ENCODE results near the gene KDM4B.

KDM4B gene

DNA sequence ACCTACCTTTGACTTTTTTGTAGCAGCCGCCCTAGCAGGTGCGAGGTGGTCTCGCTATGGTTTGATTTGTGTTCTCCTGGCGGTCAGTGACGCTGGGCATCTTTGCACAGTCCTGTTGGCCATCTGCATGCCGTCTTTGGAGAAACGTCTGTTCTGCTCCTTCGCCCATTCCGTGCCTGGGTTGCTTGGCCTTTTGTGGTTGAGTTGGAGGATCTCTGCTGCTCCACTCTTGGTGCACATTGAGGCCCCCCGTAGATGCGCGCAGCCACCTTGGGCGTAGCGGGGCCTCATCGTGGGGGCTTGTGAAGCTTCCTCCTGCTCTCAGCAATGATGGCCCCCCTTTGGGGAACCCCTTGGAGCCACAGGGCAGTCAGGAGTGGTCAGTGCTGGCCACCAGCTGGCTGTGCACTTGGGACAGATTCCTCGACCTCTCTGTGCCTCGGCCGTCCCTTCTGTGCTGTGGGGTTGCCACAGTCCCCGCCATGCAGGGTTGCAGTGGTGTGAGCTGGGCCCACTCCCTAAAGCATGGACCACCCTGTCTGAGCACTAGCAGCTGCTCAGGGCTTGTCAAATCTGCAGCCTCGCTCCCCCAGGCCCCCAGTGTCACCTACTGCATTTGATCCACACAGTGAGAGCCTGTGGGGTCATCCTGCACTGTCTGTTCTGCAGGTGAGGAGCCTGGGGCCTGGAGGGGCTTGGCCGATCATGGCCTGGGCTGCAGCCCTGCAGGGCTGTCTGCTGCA, 170.8 kb downstream of the KDM4B start:
- no peak for DNase-seq

DNA sequence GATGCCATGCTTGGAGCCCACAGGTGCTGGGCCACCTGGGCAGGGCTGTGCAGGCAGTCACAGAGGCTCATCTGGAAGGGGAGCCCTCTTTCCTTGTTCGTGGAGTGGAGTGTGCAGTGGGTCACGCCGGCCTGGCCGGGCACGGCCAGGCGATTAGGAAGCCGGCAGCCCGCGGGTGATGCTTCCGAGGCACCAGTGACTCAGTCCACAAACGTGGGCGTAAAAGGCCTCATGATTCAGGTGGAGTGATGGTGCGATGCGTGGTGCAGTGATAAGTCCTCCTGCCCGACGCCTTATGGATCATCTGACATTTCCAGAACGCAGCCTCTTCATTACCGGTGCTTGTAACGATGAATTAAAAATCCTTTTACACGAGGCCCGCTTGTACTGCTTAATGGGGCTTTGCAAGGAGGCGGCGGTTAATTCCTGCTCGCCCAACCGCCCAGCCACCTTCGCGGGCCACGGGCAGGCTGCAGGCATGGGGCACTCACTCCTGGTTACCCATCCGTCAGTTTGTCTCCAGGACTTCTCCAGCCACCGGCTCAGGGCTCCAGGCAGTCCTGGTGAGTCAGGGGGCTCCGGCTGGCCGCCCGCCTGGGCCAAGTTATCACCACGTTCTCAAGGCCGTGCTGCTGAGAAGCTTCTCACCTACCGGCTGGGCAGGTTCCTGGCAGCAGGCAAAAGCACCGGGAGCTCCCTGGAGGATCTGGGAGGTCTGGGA, 172.4 kb downstream of the KDM4B start:
- no peak for DNase-seq

GRCh38 chr19:5141850-5142724, 173.2 kb downstream of the KDM4B start:
- no peak for DNase-seq

GRCh38 chr19:5142725-5143097, 173.8 kb downstream of the KDM4B start:
- no peak for DNase-seq

DNA sequence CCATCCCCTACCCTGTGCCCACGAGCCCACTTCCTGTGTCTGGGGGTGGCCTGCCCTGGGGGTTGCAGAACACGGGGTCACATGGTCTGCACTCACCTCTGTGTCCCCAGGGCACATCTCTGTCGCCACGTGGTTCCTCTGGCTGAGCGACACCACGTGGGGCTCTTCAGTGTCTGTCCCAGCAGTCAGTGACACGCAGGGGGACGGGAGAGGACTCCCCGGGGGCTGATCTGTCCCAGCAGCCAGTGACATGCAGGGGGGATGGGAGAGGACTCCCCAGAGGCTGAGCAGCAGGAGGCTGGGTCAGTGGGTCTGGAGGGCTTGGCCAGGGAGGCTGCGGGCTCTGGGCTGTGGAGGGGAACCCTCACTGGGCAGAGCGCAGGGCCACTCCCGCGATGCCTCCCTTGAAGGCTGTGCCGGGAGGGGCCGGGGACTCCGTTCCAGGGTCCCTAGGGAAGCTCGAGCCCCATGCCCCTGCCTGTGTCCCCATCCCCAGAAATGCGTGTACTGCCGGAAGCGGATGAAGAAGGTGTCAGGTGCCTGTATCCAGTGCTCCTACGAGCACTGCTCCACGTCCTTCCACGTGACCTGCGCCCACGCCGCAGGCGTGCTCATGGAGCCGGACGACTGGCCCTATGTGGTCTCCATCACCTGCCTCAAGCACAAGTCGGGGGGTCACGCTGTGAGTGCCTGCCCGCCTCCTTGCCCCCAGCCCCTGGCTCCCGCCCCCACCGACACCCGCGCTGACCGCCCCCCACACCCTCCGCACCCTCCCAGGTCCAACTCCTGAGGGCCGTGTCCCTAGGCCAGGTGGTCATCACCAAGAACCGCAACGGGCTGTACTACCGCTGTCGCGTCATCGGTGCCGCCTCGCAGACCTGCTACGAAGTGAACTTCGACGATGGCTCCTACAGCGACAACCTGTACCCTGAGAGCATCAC, 174.8 kb downstream of the KDM4B start:
- no peak for DNase-seq

DNA sequence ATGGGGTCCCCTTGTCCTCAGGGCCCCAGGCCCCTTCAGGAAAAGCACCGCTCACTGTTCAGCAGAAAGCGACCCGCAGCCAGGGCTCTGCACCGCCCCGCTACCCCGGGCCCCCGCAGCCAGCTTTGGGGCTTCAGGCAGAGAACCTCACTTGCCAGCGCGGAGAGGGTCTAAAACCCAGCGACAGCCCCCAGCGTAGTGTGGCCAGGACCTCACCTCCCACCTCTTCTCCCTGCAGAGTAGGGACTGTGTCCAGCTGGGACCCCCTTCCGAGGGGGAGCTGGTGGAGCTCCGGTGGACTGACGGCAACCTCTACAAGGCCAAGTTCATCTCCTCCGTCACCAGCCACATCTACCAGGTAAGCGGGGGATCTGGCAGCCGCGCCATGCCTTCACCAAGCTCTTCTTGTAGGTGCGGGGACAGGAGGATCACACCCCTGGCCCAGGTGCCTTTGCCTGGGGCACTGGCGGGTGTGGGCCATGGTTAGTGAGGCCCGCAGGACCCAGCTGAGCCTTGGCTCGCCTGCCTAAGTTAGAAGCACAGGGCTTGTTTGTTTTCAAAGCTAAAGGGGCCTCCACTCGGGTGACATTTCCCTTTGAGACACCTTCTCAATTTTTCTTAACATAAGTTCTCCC, 175.7 kb downstream of the KDM4B start:
- no peak for DNase-seq

DNA sequence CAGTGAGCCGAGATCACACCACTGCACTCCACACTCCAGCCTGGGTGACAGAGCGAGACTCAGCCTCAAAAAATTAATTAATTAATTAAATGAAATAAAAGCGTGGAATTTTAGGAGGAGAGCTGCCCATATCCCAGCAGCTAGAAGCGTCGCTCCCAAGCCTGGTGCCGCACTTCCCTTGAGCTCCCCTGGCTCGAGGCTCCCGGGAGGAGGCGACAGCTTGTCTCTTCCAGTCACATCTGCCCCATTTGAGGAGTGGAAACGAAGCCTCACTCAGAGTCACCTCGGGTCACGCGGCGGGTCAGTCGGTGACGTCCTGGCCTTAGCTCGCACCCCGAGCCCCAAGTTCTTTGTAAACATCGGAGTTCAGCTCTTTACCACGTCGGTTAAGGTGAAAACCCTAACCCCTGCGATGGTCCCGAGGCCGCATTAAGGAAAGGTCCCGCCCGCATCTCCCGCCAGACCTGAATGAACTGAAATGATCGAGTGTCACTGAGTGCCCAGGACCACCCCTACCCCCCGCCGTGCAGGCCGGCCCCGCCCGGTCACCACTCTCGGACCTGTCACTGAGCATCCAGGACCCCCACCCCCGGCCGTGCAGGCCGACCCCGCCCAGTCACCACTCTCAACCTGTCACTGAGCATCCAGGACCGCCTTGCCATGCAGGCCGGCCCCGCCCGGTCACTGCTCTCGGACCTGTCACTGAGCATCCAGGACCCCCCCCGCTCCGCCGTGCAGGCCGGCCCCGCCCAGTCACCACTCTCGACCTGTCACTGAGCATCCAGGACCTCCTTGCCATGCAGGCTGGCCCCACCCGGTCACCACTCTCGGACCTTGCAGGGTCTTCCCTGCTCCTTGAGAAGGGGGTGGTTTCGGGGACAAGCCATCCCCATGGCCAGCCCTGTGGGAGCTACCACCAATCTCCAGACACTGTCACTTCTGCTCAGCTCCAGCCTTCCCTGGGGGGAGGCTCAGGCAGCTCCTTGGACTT, 176.9 kb downstream of the KDM4B start:
- DNase-seq, result no peak

DNA sequence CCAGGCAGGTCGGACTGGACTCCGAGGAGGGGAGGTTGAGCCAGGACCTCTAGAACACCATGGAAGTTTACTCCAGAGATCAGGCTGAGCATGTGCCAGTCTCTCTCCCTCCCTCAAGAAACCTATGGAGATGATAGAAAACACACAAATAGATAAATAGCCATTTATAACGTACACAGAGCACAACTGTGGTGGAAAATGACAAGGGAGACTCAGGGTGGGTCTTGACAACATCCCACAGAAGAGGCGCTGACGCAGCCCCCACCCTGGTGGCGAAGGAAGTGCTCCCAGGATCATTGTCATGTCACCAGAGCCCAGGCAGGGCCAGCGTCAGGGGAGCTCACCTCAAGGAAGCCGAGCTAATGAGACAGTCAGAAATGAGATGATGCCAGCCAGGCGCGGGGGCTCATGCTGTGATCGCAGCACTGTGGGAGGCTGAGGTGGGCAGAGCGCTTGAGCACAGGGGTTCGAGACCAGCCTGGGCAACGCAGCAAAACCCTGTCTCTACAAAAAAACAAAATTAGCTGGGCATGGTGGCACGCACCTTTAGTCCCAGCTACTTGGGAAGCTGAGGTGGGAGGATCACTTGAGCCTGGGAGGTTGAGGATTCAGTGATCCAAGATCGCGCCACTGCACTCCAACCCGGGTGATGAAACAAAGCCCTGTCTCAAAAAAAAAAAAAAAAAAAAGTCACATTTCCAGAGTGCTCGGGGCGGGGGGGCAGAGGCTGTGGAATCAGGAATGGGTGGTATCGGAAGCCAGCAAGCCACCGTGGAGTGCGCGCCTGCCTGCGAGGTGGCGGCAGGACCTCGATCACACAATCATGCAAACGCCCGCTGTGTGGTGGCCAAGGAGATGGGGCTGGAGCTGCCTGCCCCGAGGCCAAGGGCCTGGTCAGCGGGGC, 178.4 kb downstream of the KDM4B start:
- no peak for DNase-seq

DNA sequence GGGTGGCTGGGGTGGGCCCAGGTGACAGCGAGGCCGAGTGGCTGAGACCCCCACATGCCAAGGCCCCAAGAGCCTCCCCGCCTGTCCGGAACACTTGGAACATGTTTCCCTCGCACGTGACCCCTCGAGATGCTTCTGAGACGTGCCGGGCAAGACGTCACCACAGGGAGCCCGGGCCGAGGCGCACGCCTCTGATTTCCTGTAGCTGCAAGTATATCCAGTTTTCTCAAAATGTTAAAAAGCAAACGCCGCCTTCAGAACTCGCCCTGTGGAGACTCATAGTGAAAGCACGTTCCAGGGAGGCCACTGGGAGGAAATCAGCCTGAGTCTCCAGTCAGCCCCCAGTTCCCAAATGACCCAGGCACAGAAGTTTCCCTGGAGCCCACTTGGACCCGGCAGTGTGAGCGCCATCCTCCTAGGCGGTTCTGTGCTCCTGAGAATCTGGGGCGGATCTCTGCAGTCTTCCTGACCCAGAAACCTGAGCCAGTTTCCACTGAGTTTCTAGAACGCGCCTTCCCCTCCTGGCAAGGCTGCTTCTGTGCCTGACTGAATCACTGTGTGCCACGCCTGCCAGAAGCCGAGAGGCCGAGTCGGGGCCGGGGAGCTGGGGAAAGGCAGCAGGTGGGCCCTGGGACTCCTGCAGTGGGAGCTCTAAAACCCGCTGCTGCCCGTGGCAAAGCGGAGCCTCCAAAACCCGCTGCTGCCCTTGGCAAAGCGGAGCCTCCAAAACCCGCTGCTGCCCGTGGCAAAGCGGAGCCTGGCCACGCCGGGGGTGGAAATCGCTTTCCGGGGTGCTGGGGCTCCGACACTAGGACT, 179.3 kb downstream of the KDM4B start:
- no peak for DNase-seq

GRCh38 chr19:5148794-5149190, 179.9 kb downstream of the KDM4B start:
- no peak for DNase-seq

- no peak for DNase-seq
Observed at GRCh38 chr19:5149508-5149907, 180.6 kb downstream of the KDM4B start.

DNA sequence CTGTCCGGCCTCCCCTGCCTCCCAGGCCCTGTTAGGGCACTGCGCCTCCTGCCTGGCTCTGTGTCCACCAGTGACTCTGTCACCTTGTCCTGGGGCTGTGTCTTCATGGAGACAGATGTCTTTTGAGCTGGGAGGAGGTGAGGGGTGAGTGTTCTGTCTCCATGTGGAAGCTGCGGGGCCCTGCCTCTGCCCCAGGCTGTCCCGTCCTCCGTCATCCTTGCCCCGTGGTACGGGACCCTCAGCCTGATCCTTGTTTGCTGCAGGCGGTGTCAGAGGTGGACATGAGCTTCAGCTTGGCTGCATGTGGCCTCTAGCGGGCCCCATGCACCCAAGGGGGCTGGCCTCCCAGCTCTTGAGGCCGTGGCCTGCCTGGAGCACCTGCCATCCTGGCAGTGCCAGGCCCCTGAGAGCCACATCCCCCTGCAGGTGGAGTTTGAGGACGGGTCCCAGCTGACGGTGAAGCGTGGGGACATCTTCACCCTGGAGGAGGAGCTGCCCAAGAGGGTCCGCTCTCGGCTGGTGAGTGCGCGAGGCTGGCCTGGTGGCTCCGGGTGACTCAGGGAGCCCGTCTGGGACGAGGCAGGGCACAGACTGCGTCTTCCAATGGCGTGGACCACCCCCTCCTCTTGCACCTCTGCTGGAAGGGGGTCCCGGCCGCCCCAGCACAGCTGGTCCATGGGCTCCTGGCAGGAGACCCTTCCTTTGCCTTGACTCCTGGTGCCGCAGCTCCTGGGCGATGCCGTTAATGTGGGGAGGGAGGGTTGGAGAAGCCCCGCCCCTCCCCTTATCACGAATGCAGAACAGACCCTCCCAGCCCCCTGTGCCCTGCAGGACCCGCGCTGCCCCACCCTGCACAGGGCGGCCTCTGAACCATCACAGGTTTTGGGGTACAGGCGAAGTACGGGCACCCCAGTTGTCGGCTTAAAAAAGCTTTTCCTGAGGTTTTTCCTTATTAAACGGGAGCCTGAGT, 181.3 kb downstream of the KDM4B start:
- no peak for DNase-seq

DNA sequence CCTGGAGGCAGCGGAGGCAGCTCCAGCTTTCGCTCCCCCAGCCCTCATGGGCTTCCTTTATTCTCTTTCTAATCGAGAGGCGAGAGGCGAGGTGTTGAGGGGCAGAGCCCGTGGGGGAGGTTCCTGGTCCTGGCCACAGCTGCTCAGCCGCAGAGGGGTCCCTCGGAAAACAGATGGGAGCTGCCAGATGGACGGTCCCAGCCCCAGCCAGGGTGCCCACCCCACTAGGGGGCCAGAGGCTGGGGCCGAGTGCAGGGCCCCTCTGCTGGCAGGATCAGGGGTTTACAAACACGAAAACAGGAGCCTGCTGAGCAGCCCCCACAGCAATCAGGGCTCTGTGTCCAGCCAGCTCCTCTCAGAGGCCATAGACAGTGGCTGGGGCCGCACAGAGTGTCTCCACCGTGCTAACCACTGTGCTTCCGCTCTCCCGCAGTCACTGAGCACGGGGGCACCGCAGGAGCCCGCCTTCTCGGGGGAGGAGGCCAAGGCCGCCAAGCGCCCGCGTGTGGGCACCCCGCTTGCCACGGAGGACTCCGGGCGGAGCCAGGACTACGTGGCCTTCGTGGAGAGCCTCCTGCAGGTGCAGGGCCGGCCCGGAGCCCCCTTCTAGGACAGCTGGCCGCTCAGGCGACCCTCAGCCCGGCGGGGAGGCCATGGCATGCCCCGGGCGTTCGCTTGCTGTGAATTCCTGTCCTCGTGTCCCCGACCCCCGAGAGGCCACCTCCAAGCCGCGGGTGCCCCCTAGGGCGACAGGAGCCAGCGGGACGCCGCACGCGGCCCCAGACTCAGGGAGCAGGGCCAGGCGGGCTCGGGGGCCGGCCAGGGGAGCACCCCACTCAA, 182.2 kb downstream of the KDM4B start:
- no peak for DNase-seq

DNA sequence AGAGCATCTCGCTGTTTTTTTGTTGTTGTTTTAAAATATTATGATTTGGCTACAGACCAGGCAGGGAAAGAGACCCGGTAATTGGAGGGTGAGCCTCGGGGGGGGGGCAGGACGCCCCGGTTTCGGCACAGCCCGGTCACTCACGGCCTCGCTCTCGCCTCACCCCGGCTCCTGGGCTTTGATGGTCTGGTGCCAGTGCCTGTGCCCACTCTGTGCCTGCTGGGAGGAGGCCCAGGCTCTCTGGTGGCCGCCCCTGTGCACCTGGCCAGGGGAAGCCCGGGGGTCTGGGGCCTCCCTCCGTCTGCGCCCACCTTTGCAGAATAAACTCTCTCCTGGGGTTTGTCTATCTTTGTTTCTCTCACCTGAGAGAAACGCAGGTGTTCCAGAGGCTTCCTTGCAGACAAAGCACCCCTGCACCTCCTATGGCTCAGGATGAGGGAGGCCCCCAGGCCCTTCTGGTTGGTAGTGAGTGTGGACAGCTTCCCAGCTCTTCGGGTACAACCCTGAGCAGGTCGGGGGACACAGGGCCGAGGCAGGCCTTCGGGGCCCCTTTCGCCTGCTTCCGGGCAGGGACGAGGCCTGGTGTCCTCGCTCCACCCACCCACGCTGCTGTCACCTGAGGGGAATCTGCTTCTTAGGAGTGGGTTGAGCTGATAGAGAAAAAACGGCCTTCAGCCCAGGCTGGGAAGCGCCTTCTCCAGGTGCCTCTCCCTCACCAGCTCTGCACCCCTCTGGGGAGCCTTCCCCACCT, 183.3 kb downstream of the KDM4B start:
- no peak for DNase-seq
